ENCODE results near the gene DSCAM.

Gene DSCAM

GRCh38 chr21:40016667-40017066 lies 830.3 kb downstream of the DSCAM start:
- no peak for DNase-seq

DNA sequence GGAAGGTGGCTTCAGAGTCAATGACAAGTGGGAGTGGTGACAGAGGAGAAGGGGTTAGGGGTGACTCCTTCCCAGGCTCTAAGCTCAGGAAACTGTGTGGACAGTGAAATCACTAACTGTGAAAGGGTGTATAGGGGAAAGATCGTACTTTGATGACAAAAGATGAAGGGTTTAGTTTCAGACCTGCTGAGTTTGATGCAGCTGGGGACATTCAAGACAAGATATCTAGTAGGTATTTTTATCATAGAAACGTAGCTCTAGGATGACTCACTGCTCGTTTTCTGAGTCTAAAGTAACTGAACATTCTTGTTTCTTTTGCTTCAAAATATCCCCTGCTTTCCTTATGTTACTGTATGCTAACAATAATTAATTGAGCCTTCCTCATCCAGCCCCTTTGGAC lies 830.7 kb downstream of the DSCAM start:
- no peak for DNase-seq

- DNase-seq = no peak
Measured at GRCh38 chr21:40015818-40016217, 831.1 kb downstream of the DSCAM start.

DNA sequence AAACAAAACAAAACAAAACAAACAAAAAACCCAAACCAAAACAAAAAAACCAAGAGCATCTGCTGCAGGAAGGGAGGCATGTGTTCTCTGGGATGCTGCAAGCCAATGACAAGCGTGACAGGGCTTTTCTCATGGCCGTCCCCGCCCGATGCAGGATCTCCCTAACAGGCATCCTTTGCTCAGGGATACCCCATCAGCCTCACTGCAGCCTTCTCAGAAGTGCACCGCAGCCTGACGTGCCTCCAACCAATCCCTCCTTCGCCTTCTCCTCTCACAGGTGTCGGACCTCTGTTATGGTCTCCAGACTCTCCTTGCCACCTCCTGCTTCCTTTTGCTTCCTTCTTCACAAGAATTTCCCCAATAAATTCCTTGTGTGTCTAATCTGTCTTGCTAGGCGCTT lies 832.6 kb downstream of the DSCAM start:
- no peak for DNase-seq

- no peak for DNase-seq
Measured at GRCh38 chr21:40013001-40013735, 833.8 kb downstream of the DSCAM start.

- no peak for DNase-seq
Measured at GRCh38 chr21:40011371-40011770, 835.6 kb downstream of the DSCAM start.

DNA sequence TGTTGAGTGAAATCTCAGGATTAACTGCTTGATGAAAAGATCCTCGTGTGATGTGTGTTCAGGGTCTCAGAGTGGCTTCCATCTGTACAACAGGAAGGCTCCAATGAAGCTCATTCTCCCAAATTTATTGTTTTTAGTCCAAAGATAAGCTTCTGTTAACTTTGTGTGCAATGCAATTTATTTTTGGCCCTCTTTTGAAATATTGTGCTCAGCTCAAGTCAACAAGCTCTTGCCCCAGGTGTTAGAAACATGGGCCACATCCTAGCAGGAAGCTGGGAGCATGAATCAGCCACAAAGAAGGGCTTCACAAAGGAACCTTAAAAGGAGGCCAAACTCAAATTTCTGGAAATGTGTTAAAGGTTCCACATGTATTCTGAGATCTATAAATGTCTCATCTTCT lies 844.0 kb downstream of the DSCAM start:
- no peak for DNase-seq

- no peak for DNase-seq
Measured at GRCh38 chr21:39984286-39984991, 862.5 kb downstream of the DSCAM start.

DNA sequence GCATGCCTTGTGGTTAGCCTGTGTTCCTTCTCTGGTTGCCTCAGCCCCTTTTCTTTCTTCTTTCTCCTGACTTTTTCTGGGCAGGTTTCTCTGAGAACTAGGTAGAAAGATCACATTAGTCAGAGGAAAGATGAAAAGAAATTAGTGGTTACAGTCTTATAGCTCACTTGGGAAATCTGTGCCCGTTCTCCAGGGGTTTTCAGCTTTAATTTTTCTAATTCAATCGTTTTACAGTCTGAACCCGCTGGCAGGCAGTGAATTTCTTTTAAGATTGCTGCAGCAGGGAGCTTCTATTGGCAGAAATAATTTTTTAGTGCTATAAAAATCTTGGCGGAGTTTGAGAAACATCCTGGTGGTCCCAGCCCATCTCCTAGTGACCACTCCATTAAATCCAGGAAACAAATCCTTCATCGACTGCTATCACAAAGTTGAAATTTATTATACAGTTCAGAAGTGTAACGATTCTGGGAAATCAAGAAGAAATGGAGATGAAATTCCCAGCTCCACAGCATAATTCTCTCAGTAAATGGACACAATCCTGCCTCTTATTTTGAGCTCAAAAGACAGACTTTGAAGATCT lies 866.6 kb downstream of the DSCAM start:
- no peak for DNase-seq

DNA sequence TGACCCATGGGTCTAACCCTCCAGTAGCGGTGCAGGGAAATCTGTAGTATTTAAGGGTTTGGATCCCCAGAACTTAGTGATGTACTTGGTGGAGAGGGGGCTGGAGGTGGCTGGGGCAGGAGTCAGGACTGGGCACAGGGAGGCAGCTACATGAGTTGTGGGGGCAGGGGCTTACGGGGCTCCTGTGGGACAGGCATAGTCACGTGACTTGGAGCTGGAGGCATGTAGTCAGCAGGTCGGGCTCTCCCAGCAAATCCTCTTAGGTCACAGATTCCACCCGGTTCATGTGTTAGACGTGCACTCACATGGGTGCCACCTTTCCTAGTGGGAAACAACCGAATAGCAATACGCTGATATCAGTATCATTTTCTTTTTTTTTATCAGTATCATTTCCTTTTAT lies 867.6 kb downstream of the DSCAM start:
- DNase-seq = no peak

GRCh38 chr21:39976800-39977199 lies 870.2 kb downstream of the DSCAM start:
- no peak for DNase-seq

- DNase-seq = no peak
Measured at GRCh38 chr21:39972976-39973770, 873.8 kb downstream of the DSCAM start.

- no peak for DNase-seq
Measured at GRCh38 chr21:39972471-39972870, 874.5 kb downstream of the DSCAM start.

DNA sequence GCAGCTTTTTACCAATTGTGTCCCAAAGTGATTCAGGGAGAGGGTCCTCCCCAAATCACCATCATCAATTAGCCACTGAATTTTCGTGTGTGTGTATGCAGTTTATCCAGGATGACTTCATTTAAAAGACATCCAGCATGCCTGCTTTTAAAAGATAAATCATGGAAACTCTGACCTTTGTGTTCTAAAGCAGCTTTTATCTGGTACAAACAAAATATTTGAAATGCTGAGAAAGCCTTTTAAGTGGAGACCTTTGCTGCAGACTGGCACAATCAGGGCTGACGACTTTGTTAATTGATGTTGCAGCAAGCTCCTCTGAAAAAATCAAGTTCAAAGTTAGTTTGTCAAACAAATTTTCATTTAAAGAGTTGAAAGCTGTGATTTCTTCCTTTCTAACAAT lies 875.0 kb downstream of the DSCAM start:
- DNase-seq = no peak

GRCh38 chr21:39969691-39970364 lies 877.1 kb downstream of the DSCAM start:
- no peak for DNase-seq

GRCh38 chr21:39968010-39968409 lies 878.9 kb downstream of the DSCAM start:
- no peak for DNase-seq

GRCh38 chr21:39966786-39967185 lies 880.2 kb downstream of the DSCAM start:
- DNase-seq = no peak

DNA sequence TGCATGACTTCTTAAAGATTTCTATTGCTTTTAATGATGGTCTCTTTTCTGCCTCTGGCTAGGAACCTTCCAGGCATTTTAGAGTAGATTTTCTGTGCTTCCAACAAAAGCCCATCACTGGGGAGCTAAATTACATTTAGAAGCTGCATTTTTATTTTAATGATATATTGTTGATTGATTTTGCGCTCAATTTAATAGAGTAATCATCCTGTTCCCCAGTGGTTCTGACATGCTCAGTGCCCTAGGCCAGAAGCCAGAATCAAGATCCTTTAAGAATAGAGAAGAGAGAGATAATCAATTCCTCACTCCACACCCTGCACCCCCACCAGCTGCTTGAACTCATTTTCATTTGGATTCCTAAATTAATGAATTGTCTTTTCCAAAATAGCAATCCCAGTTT lies 881.9 kb downstream of the DSCAM start:
- DNase-seq = no peak

DNA sequence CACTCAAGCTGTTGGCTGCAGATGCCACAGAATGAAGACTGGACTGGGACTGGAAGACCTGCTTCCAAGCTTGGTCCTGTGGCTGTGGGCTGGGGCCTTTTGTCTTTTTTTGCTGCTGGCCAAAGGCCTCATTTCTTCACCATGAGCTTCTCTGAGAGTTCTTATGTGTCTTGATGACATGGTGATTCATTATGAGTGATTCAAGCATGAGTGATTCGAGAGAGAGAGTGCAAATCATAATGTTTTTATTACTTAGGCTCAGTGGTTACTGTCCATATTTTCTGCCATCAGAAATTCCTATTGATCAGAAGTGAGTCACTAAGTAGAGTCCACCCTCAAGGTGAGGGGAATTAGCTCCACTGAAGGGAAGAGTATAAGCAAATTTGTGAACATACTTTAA lies 885.7 kb downstream of the DSCAM start:
- DNase-seq = no peak
